ENCODE data around the gene CAB39L.
A peak's percentile ranks its signal among the peaks of the same experiment; 100 is the strongest.

The CAB39L gene

DNA sequence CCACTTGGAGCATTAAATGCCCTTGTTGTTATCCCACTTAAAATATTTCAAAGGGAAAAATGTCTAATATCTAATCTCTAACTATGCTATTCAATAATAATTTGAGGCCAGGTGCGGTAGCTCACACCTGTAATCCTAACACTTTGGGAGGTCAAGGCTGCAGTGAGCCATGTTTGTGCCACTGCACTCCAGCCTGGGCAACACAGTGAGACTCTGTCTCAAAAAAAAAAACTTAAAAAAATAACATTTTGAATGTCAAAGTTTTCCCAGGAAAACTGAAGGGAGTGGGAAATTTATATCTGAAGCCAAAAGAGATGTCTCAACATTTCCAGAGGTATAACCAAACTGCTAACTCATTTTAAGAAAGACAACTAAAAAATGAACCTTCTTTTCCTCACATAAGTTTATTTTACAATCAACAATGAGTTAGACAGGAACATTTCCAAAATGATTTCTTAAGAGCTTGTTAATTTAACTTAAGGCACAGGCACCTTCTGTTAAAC lies 47.9 kb downstream of the CAB39L start:
- DNase-seq = no peak

DNA sequence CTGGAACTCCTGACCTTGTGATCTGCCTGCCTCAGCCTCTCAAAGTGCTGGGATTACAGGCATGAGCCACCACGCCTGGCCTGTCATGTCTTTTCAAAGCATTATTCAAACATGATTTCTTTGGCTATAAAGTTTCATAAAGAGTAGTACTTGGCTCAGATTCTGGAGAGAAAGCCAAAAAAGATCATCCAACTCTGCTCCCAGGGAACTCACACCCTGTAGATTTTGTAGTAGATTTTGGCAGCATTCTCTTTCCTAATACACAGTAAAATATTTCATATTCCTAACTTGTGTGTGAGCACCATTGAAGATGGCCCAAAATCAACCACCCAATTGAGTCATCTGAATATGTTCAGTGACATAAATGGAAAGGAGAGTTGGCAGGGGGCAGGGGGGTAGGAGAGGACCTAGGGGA lies 48.4 kb downstream of the CAB39L start:
- DNase-seq = no peak

DNA sequence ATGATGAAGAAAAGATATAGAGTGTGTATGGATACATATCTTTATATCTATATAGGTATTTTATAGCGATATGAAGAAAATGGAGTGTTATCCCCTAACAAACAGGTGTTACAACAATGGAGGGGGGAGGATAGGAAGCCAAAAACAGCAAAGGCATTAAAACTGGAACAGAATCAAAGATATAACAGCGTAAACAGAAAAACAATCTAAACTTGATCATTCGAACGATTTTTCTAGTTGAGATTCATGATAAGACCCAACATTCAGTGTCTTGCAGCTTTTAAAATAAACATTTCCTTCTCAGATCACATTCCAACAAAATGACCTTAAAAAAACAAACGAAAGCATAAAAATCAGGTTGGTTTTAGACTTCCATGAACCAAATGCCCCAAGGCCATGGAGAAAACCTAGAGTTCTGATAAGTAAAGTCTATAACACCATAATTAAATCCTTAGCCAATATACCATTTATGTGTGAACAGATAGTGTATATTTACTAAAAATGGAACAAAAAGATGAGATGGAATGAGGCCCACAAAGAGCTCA lies 55.7 kb downstream of the CAB39L start:
- DNase-seq = no peak

DNA sequence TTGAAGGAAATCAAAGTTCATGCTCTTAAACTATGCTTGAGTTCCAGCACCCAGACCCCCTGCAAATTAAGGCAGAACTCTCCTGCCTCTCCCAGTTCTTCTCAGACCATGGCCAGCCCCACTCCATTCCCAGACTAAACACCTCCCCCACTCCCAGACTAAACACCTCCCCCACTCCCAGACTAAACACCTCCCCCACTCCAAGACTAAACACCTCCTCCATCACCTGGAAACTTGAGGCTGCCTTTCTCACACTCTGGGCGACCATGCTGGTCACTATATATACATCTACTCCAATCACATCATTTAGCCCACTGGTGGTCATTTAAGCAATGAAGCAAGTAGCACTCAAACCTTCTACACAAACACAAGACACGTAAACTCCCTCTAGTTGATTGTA lies 57.2 kb downstream of the CAB39L start:
- no peak for DNase-seq

DNA sequence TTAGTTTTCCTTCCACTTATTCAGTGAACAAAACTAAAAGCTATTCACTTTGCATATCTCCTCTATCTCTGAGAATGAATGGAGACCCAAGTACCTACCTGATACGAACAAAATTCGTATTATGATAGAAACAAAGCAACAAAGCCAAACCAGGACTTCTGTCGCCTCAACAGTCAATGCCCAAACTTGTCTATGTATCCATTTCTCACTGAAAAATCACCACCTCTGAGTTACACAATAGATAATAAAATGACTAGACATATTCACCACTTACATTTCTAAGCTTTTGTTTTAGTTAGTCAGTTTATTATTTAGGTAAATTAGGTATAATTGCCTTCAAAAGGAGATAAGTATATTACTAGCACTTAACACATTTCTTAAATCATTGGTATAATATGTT lies 67.7 kb downstream of the CAB39L start:
- no peak for DNase-seq

DNA sequence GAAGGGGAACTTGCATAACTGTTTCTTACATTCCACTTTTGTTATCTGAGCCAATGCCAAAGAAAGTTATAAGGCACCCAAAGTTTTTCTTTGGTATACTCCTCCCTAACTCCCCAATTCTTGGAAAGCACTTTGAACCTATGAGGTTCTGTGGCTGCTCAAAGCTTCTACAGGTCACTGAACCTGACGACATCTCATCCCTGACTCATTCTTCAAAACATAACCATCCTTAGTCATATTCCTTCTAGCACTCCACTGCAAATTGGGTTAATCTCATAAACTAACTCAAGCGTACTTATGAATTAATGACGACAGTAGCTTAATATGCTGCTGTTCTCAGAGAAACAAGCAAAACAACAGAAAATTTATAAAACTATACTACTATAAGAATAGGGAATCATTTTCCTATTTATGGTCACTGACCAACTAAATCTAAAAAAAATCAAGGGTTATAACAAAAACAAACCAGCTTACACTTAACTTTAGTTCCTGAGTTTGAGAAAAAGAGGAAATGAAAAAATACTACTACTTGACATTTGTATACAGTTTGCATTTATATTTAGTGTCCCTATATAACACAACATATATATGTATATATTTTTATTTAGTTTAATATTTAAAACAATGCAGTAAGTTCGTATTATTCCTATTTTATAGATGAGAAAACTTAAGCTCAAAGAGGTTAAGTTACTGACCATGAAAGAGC lies 69.1 kb downstream of the CAB39L start:
- no peak for DNase-seq

DNA sequence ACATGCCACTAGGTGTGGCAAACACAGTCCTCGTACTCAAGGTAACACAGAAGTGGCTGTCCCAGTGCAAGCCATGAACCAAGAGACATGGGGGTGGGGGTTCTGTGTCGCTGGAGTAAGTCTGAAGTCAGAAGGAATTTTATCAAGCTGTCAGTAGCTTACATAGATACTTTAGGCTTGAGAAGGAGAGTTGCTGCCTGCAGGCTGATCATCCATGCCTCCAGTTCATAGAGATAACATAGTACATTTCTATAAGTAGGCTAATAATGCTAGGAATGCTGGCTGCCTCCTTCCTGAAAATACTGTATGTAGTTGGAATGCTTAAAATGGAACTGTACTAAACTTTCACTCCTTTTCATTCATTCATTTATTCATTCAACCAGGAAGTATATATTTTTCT lies 70.1 kb downstream of the CAB39L start:
- no peak for DNase-seq

DNA sequence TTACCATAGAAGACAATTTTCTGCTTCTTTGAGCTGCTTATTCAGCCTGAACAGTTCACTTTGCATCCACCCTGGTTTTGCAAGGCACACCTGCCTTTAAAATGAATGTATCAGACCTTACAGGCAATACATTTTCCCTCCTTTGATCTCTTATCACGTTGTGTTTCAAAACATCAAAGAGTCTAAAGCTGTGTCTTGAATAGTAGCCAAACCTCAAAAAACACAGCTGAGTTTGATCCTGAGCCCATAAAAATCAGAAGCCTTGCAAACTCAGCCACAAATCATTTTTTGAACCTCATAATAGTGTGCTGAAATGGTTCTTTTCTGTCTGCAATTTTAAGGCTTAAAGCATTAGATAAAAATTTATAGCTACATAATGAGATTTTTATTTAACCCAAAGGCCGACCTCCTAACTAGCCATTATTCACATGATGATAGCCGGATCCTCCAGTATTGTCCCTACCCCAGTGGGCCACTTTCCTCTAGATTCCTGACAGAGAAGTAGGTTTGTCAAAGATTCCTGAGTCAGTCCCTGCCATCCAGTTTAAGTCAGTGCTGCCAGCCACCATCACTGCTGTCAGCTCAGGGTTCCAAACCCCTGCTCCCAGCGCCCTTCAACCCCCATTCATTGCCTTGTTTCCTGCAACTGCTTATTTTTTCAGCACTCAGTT lies 71.8 kb downstream of the CAB39L start:
- DNase-seq = no peak

DNA sequence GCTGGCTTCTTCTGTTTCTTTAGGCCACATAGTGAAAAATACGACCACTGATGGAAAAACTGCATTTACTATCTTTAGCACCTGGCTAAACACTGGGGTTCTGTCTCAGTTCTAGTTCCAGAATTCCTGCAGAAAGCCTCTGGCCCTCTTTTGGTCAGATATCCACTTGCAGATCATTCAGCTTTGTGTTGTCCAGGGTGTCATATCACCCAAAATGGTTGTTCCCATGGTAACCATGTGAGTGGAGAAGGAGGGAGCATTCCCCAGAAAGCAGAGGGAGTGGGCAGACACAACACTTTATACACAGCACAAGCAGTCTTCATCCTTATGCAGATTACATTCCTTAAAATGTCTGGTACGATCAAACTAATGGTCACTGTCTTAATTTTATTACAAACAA lies 73.5 kb downstream of the CAB39L start:
- DNase-seq = peak; percentile 63

DNA sequence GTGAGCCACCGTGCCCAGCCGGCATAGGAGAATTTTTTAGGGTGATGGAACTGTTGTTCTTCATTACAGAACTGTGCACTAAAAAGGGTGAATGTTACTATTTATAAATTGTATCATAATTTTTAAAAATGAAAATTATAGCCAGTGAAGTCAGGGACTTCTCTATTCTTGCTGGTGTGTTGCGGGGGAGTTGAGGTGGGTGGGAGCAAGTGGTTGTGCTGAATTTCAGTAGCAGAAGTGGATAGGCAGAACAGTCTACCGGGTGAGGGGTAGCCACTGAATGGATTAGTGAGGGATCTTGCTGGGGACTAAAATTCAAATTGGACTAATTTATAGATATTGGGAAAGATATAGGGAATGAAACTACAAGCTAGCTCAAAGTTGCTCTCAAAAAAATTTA lies 74.0 kb downstream of the CAB39L start:
- no peak for DNase-seq

DNA sequence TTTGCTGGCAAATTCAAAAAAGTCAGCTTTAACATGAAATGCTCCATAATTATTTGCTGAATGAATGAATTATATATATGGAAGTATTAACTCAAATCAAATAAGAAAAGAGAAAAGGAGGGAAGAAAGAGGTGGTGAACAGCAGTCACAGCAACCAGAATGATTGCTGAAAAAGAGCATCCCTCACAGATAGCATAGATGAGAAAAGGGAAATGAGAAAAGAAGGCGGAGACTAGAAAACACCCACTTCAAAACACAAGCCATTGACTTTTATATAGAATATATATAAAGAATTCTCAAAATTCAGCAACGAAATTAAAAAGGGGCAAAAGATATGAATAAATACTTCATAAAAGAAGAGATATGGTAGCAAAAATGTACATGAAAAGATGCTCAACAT lies 75.2 kb downstream of the CAB39L start:
- DNase-seq = no peak

DNA sequence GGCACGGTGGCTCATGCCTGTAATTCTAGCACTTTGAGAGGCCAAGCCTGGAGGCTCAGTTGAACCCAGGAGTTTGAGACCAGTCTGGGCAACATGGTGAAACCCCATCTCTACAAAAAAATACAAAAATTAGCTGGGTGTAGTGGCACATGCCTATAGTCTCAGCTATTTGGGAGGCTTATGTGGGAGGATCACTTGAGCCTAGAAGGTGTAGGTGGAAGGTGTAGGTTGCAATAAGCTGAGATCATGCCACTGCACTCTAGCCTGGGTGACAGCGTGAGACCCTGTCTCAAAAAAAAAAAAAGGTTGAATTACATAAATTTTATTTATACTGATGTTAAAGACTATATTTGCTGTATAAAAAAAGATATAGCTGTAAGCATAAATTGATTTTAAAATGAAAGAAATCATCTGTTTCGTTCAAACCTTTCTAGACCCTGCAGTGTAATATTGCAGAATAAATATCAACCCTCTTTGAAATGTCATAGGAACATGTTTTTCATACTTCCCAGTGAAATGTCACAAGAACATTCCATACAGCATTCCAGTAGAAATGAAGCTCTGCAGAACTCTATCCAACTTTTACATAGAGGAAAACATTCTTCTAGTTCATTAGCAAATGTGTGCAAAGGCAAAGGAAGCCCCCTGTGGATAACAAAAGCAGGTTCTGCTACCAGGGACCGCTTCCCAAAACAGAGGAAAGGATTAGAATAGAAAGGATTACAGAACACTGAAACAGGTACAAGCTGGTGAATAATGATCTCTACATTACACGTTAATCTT lies 76.0 kb downstream of the CAB39L start:
- peak; percentile 88 for DNase-seq

DNA sequence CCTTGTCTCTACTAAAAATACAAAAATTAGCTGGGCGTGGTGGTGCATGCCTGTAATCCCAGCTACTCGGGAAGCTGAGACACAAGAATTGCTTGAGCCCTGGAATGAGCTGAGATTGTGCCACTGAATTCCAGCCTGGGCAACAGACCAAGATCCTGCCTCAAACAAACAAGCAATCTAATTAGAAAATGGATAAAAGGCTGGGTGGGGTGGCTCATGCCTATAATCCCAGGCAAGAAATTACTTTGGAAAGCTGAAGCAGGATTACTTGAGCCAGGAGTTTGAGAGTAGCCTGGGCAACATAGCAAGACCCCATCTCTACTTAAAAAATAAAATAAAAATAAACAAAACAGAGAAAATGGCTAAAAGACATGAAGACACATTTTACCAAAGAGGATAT lies 77.0 kb downstream of the CAB39L start:
- DNase-seq = peak; percentile 56

DNA sequence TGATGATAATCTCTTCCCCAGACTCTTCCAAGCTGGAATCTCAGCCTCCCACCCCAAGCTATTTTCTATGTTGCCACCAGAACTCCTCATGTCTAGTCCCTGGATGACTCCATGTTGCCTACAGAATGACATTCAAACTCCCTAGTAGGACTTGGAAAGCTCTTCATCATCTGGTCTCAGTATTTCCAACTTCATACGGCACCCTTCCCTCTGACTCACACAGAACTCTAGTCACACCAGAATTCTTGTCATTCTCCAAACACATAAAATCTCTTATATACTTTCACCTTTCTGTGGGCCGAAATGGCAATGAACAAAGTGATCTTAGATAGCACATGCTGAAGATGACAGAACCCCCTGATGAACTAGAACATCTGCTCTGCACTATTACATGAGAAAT lies 86.2 kb downstream of the CAB39L start:
- DNase-seq = no peak

DNA sequence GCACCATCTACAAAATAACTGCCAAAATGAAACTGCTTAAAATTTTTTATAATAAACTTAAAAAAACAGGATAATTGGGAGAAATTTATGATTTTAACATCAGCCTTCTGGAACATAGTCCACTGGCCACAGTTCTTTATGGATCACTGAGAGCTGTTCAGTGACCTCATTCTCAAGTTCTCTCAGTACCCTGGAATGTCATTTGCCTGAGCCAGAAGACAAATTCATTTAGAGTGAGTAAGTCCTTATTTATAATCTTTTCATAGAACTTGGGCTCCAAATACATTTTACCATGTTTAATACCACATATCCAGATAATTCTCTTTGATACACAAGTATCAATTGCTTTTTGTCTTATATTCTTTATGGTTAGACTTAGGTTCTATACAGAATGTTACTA lies 87.6 kb downstream of the CAB39L start:
- no peak for DNase-seq

DNA sequence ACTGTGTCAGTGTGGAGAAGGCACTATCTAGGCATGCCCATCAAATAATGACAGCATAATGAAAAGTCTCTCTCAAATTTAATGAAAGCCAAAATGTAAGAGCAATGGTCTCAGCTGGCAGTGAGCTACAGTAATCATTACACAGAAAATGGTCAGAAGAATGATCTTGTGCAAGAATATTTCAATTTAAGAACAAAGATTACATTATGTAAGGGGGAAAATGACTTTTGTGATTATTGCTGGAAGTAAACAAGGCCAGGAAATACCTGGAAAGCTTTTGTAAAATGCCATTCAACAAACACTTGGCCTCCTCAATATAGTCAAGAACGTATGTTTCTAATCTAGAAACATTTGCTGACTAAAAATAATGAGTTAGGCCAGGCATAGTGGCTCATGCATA lies 89.1 kb downstream of the CAB39L start:
- DNase-seq = no peak

DNA sequence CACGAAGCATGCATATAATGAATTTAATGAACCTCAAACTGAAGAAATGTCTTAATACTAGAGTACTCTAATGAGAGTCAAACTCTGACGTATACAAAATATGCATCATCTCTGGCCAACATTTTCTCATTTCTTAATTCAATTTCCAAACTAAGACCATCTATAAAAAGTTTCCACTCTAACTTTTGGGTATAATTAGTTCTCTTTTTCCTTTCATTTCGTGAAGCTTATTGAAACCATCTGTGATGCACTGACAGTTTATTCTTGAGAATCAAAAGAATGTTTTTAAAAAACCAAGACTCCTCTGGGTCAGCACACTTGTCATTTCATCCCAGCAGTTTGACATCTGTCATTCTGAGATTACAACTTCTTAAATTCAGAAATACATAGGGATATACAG lies 90.0 kb downstream of the CAB39L start:
- DNase-seq = no peak

DNA sequence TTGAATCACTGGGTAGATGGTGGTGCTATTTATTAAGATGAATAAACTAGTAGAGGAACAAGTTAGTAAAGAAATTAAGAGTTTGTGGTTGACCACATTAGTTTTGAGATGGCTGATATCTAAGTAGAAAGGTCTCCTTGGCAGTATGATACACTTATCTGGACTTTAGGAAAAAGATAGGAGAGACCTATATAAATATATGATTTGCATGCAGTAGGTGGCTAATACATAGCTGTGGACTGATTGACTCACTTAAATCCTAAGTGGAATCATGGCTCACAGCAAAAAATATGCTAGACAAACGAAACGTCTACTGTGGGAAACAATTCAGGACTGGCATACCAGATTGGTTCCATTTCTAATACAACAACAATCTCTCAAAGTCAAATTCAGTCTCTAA lies 92.0 kb downstream of the CAB39L start:
- DNase-seq = no peak

DNA sequence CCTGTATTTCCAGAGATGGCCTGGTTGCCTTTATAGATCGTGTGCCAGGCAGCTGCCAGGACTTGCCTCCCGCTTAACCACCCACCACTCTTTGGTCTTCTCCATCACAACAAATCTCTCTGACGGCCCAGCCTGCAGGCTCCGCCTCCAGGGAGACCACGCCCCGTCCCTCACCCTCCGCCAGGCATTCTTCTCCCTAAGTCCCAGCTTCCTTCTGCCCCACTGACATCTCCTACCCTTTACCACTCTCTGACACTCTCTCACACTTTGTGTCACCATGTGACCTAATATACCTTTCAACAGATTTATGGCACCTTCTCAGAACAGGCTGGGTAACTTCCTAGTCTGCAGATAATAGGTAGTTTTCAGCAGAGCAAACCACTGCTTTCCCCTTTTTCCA lies 95.1 kb downstream of the CAB39L start:
- DNase-seq = peak; percentile 37

DNA sequence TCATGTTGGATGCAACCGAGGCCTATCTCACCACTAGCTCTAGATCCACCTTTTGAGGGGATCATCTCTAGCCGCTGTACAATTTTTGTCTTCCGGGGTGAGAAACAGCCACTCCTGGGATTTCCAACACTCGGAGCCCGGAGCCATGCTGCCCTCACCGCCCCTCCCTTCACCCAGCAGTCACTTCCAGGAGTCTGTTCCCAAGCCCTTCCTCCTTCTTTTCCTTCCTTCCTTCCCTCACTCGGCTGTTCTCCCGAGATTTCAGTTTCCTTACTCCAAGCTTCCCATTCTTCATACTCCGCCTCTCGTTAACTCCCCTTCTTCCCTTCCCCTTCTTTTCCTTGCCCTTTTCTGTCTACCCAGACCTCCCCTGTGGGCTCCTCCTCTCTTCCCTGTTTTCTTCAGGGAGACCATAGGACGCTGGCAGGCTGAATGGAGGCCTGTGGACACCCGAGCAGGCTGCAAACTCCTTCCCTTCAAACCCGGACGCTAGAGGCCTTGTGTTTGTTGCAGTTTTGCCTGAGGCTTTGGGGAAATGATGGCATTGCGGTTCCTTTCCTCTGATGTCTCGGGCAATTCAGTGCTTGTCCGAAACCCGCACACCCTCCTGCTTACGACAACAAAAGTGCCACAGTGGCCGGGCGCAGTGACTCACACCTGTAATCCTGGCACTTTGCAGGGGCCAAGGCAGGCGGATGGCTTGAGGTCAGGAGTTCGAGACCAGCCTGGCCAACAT lies 96.0 kb downstream of the CAB39L start:
- no peak for DNase-seq

DNA sequence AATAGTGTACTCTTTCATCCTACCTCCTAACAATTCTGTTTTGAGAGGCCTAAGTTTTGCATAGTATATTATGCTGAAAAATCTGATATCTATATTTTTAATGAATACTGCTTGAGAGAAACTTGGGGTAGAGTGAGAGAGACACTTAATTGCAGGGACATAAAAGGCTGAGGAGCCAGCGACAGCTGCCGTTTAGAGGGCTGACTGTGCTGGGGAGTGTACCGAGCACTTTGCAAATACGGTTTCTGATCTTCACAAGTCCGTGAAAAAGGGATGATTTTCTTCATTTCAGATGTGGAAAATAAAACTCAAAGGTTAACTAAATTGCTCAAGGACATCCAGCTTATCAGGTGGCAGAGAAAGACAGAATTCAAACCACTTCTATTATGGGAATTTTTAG lies 97.4 kb downstream of the CAB39L start:
- DNase-seq = peak; percentile 15

DNA sequence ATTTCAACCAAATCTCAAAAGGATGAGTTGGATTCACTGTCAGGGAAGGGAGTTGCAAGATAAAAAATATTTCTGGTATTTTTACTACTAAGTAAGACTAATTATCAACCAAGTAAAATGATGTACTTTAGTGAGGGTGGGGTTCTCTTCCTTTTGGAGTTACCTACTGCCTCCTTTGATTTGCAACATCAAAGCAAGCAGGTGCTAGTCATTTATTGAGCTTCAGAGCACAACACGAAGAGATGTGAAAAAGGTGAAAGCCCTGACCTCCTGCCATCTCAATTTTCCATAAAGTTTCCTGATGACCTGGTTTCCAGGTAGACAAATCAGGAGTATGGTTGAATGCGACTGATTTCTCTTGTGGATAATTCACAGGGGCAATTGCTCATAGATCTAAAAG lies 100.1 kb downstream of the CAB39L start:
- DNase-seq = no peak

DNA sequence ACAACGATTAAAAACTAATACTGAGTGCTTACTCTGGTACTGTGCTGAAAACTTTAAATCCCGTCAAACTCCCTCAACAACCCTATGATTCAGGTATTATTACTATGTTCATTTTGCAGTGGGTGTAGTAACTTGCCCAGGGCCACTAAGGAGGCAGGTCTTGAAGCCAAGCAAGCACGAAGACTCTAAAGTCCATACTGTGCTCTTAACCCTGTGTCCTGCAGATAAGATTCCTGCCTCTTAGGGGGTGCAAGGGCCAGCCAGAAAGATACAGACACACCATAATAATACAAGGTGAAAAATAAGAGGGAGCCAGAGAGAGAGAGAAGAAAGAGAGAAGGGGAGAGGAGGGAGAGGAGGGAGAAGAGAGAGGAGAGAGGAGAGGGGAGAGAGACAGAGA lies 100.6 kb downstream of the CAB39L start:
- DNase-seq = no peak

Measured in NCI-H82 (cell line).